Activated CD8-positive, alpha-beta T cell treated with anti-CD3 and anti-CD28 coated beads for 36 hours (primary cell): ENCODE data around the gene EIF2B5. TPM values are rescaled to one million over a fixed set of nuclear protein-coding genes. Genes with fewer than 3 reads are reported as not detected.

Experiments used
- ATAC-seq: fragments of 200-7000 bp; cut with Tn5 transposase; one replicate; pipeline ENCODE4 v1.10.0; 2021; ENCODE audit warnings: mild to moderate bottlenecking, moderate library complexity
- CTCF ChIA-PET: fragments of 350-600 bp; sonication (Branson Sonifier 250); formaldehyde crosslinking; loops from one replicate; lab custom pipeline; 2021; ENCODE audit warnings: antibody characterized with exemption; lab: Charles Lee
- POLR2A ChIA-PET: fragments of 350-600 bp; sonication (Branson Sonifier 250); formaldehyde crosslinking; loops from one replicate; lab custom pipeline; 2021; ENCODE audit warnings: antibody characterized with exemption; lab: Charles Lee
- DNase-seq: peaks from one replicate; pipeline ENCODE4 v3.0.0-alpha.2; 2020
- H3K27ac Mint-ChIP-seq: one replicate; pipeline ENCODE4 v1.8.0; 2021; ENCODE audit warnings: mild to moderate bottlenecking, mixed read lengths
- H3K27me3 Mint-ChIP-seq: one replicate; pipeline ENCODE4 v1.8.0; 2021; ENCODE audit warnings: mixed read lengths
- H3K36me3 Mint-ChIP-seq: one replicate; pipeline ENCODE4 v1.8.0; 2021; ENCODE audit warnings: low read depth, mixed read lengths
- H3K4me1 Mint-ChIP-seq: one replicate; pipeline ENCODE4 v1.8.0; 2021; ENCODE audit warnings: low read depth, mixed read lengths
- H3K4me3 Mint-ChIP-seq: one replicate; pipeline ENCODE4 v1.8.0; 2021; ENCODE audit warnings: mild to moderate bottlenecking, moderate library complexity, mixed read lengths
- H3K9me3 Mint-ChIP-seq: one replicate; pipeline ENCODE4 v1.8.0; 2021; ENCODE audit warnings: mixed read lengths
- intact Hi-C: fragments of 100-400 bp; cut with micrococcal nuclease; formaldehyde crosslinking; loops from one replicate; pipeline ENCODE4 v1.10.0; 2022
- total RNA-seq, 2 experiments: library from RNA; stranded (reverse); gene quantifications; one replicate each; pipeline ENCODE4 v1.2.3, GENCODE V29; 2021
- TF ChIP-seq, protein P1 (sequence below): fragments of 200-600 bp; IDR thresholded peaks from one replicate; pipeline ENCODE4 v1.8.0; 2022; ENCODE audit warnings: antibody characterized with exemption, mild to moderate bottlenecking

EIF2B5 gene
- total RNA-seq, 2 experiments from 2014 or later: 59.9 to 64.0 TPM

- peak overlapping the region; percentile 34 for H3K27ac Mint-ChIP-seq
- TF ChIP-seq, protein P1, sequence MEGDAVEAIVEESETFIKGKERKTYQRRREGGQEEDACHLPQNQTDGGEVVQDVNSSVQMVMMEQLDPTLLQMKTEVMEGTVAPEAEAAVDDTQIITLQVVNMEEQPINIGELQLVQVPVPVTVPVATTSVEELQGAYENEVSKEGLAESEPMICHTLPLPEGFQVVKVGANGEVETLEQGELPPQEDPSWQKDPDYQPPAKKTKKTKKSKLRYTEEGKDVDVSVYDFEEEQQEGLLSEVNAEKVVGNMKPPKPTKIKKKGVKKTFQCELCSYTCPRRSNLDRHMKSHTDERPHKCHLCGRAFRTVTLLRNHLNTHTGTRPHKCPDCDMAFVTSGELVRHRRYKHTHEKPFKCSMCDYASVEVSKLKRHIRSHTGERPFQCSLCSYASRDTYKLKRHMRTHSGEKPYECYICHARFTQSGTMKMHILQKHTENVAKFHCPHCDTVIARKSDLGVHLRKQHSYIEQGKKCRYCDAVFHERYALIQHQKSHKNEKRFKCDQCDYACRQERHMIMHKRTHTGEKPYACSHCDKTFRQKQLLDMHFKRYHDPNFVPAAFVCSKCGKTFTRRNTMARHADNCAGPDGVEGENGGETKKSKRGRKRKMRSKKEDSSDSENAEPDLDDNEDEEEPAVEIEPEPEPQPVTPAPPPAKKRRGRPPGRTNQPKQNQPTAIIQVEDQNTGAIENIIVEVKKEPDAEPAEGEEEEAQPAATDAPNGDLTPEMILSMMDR: no peak
- peaks cover 29% of the 10 kb centered on the region for H3K4me1 Mint-ChIP-seq
- H3K36me3 Mint-ChIP-seq: peaks cover 28% of the 10 kb centered on the region
- H3K27me3 Mint-ChIP-seq: no peaks in the 10 kb centered on the region
- H3K9me3 Mint-ChIP-seq: no peaks in the 10 kb centered on the region
- POLR2A ChIA-PET: interaction anchor here (0.6 to 1.2 kb wide), 3 partner anchors 8 to 30 kb away, joined by 4 to 8 read pairs (median 7); partner anchors contain the start of gene ABCF3
- no peak for ATAC-seq
- peak overlapping the region; percentile 85 for H3K4me3 Mint-ChIP-seq
- CTCF ChIA-PET: interaction anchor here (1.5 kb wide), 1 partner anchor 8 kb away, joined by 4 read pairs; no protein-coding TSS in a partner anchor
- no peak for DNase-seq
- intact Hi-C loops: loop anchor here (2.0 kb wide), 1 partner anchor 123 kb away; the partner anchor contains the start of gene PSMD2
Observed at GRCh38 chr3:184175981-184176376, 40.8 kb downstream of the EIF2B5 start.

DNA sequence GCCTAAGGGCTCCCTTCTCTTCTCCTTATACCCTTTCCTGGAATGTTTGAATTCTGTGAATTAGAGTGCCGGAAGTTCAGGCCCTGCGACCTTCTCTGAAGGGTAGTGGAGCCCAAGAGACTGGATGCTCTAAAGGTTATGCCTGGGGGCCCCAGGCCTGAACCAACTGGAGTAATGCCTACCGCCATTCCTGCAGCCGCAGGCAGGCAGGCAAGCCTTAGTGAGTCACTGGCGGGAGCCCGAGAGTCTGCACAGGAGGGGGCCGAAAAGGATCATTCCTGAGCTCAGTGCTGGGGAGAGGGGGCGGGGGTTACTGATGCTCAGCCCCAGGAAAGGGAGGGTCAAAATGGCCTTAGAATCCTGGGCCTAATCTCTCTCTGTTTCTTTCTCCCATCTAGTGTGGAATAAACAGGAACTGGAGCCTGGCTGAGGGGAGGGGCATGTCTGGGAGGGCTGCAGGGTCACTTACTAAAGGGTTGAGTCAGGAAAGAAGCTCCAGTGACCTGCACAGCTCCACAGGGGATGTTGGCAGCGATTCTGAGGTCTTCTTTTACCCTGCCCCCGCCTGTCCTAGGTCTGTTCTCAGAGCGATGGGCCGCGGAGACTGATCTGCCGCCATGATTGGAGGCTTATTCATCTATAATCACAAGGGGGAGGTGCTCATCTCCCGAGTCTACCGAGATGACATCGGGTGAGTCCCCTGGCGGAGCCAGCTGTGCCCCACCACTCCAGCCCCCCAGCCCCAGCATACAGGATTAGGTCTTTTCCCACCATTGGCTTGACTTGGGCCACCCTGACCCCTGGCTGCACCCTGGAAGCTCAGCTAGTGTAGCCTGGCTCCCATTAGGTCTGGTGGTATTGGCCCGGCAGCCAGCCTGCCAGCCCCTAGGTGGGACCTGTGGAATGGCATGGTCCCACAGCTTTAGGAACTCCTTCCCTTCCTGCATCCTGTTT lies 41.5 kb downstream of the EIF2B5 start:
- peaks cover 29% of the 10 kb centered on the region for H3K4me1 Mint-ChIP-seq
- DNase-seq: no peak
- intact Hi-C loops: no loop called here
- CTCF ChIA-PET: interaction anchor here (0.9 to 1.3 kb wide), 3 partner anchors 27 to 73 kb away, joined by 3 to 5 read pairs (median 4); partner anchors contain the start of gene EEF1AKMT4
- ATAC-seq: no peak
- TF ChIP-seq, protein P1: no peak
- H3K9me3 Mint-ChIP-seq: no peaks in the 10 kb centered on the region
- peak overlapping the region; percentile 34 for H3K27ac Mint-ChIP-seq
- H3K4me3 Mint-ChIP-seq: peak overlapping the region; percentile 85
- no peaks in the 10 kb centered on the region for H3K27me3 Mint-ChIP-seq
- H3K36me3 Mint-ChIP-seq: peaks cover 34% of the 10 kb centered on the region
- POLR2A ChIA-PET: interaction anchor here (0.6 to 1.2 kb wide), 2 partner anchors 9 to 30 kb away, joined by 4 to 7 read pairs; partner anchors contain the start of gene ABCF3

DNA sequence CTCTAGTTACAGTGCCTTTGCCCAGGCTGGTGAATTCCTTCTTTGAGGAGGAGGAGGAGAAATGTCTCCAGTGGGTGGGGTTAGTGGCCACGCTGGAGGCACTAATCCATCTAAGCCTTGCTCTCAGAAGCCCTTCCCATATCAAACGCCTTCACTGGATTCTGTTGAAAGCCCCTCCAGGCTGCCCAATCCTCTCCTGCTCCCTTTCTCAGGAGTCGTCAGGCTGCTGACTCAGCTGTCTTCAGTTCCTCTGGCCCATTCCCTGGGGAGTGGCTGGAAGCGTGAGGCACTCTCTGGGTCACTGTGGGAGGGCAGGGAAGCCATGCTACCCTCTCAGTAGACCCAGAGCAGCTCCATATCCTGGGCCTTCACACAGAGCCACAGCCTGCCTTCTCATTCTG lies 42.2 kb downstream of the EIF2B5 start:
- DNase-seq (no peak), ATAC-seq (no peak)
- intact Hi-C loops: no loop called here
- Mint-ChIP-seq H3K27me3 (no peaks in the 10 kb centered on the region), H3K9me3 (no peaks in the 10 kb centered on the region), H3K27ac (no peak overlapping the region), H3K36me3 (peaks cover 39% of the 10 kb centered on the region), H3K4me1 (peaks cover 29% of the 10 kb centered on the region), H3K4me3 (no peak overlapping the region)
- ChIA-PET CTCF (interaction anchor here (0.9 to 1.3 kb wide), 3 partner anchors 26 to 72 kb away, joined by 3 to 5 read pairs (median 4); partner anchors contain the start of gene EEF1AKMT4), POLR2A (no interaction called here)
- TF ChIP-seq, protein P1: no peak

- intact Hi-C loops: no loop called here
- Mint-ChIP-seq H3K4me1 (peaks cover 29% of the 10 kb centered on the region), H3K36me3 (peaks cover 42% of the 10 kb centered on the region), H3K27ac (no peak overlapping the region), H3K4me3 (no peak overlapping the region), H3K27me3 (no peaks in the 10 kb centered on the region), H3K9me3 (no peaks in the 10 kb centered on the region)
- DNase-seq: no peak
- TF ChIP-seq, protein P1: no peak
- CTCF ChIA-PET: interaction anchor here (1.3 to 1.4 kb wide), 2 partner anchors 50 to 72 kb away, joined by 4 to 6 read pairs; partner anchors contain the start of gene EEF1AKMT4
- POLR2A ChIA-PET: no interaction called here
- ATAC-seq: no peak
Observed at GRCh38 chr3:184177767-184178306, 42.7 kb downstream of the EIF2B5 start.
